Stimulated activated naive CD8-positive, alpha-beta T cell treated with anti-CD3 and anti-CD28 coated beads, Interleukin-15, amount 100 ng/mL, for 72 hours (primary cell): ENCODE data around the gene MAGI2.

Source experiments
- ATAC-seq: fragments of 150-1000 bp; cut with Tn5 transposase; 2 replicates; pipeline ENCODE4 v1.10.0; 2021; ENCODE audit warnings: mild to moderate bottlenecking, moderate library complexity
- DNase-seq, 2 donors: peaks; one replicate each; pipeline ENCODE4 v3.0.0; 2021 to 2022
- H3K27ac Mint-ChIP-seq, 2 donors: one replicate each; pipeline ENCODE4 v1.8.0; 2022; ENCODE audit warnings: mild to moderate bottlenecking in 2 of 2, mixed read lengths in 2 of 2, moderate library complexity in 2 of 2
- H3K27me3 Mint-ChIP-seq: one replicate; pipeline ENCODE4 v1.8.0; 2022; ENCODE audit warnings: mixed read lengths
- H3K4me1 Mint-ChIP-seq: one replicate; pipeline ENCODE4 v1.8.0; 2022; ENCODE audit warnings: mild to moderate bottlenecking, mixed read lengths
- H3K4me3 Mint-ChIP-seq, 2 donors: one replicate each; pipeline ENCODE4 v1.8.0; 2022; ENCODE audit warnings: mild to moderate bottlenecking in 2 of 2, mixed read lengths in 2 of 2, moderate library complexity in 1 of 2
- H3K9me3 Mint-ChIP-seq, 2 donors: one replicate each; pipeline ENCODE4 v1.8.0; 2022; ENCODE audit warnings: mixed read lengths in 2 of 2

MAGI2 gene

GRCh38 chr7:78153285-78153684 lies 1300.2 kb downstream of the MAGI2 start:
- H3K27ac Mint-ChIP-seq, result no peak overlapping the region
- DNase-seq (no peak), ATAC-seq (no peak)
- no peaks in the 10 kb centered on the region for H3K9me3 Mint-ChIP-seq
- H3K27me3 Mint-ChIP-seq, result peaks cover 17% of the 10 kb centered on the region
- H3K4me3 Mint-ChIP-seq, result no peak overlapping the region
- no peaks in the 10 kb centered on the region for H3K4me1 Mint-ChIP-seq

GRCh38 chr7:78151229-78151628 lies 1302.2 kb downstream of the MAGI2 start:
- peaks cover 12% of the 10 kb centered on the region for H3K27me3 Mint-ChIP-seq
- ATAC-seq (no peak), DNase-seq (no peak)
- no peak overlapping the region for H3K27ac Mint-ChIP-seq
- H3K9me3 Mint-ChIP-seq, result no peaks in the 10 kb centered on the region
- H3K4me1 Mint-ChIP-seq, result no peaks in the 10 kb centered on the region
- no peak overlapping the region for H3K4me3 Mint-ChIP-seq

GRCh38 chr7:78149787-78150186 lies 1303.7 kb downstream of the MAGI2 start:
- peak overlapping the region in 1 of 2 donors; percentile 30 for H3K27ac Mint-ChIP-seq
- no peaks in the 10 kb centered on the region for H3K4me1 Mint-ChIP-seq
- DNase-seq (no peak), ATAC-seq (no peak)
- H3K9me3 Mint-ChIP-seq, result no peaks in the 10 kb centered on the region
- peaks cover 14% of the 10 kb centered on the region for H3K27me3 Mint-ChIP-seq
- no peak overlapping the region for H3K4me3 Mint-ChIP-seq

GRCh38 chr7:78148166-78148894 lies 1305.1 kb downstream of the MAGI2 start:
- Mint-ChIP-seq H3K4me3 (no peak overlapping the region), H3K27me3 (peaks cover 12% of the 10 kb centered on the region), H3K27ac (no peak overlapping the region), H3K4me1 (no peaks in the 10 kb centered on the region), H3K9me3 (no peaks in the 10 kb centered on the region)
- DNase-seq (no peak), ATAC-seq (no peak)

- no peak for ATAC-seq
- no peak for DNase-seq
Observed at GRCh38 chr7:78146546-78146945, 1306.9 kb downstream of the MAGI2 start.

GRCh38 chr7:78143661-78144060 lies 1309.8 kb downstream of the MAGI2 start:
- no peak overlapping the region for H3K27ac Mint-ChIP-seq
- no peaks in the 10 kb centered on the region for H3K4me1 Mint-ChIP-seq
- no peaks in the 10 kb centered on the region for H3K9me3 Mint-ChIP-seq
- H3K27me3 Mint-ChIP-seq, result peaks cover 12% of the 10 kb centered on the region
- DNase-seq (no peak), ATAC-seq (no peak)
- H3K4me3 Mint-ChIP-seq, result no peak overlapping the region

More at GRCh38 chr7:78146546-78146945, 1306.9 kb downstream of the MAGI2 start:
- Mint-ChIP-seq H3K4me3 (no peak overlapping the region), H3K9me3 (no peaks in the 10 kb centered on the region), H3K4me1 (no peaks in the 10 kb centered on the region), H3K27ac (no peak overlapping the region), H3K27me3 (peaks cover 12% of the 10 kb centered on the region)

- peaks cover 12% of the 10 kb centered on the region for H3K27me3 Mint-ChIP-seq
- no peak overlapping the region for H3K4me3 Mint-ChIP-seq
- H3K4me1 Mint-ChIP-seq, result no peaks in the 10 kb centered on the region
- ATAC-seq (no peak), DNase-seq (no peak)
- no peaks in the 10 kb centered on the region for H3K9me3 Mint-ChIP-seq
- H3K27ac Mint-ChIP-seq, result no peak overlapping the region
Observed at GRCh38 chr7:78141522-78142281, 1311.8 kb downstream of the MAGI2 start.

GRCh38 chr7:78140109-78140508 lies 1313.4 kb downstream of the MAGI2 start:
- Mint-ChIP-seq H3K9me3 (no peaks in the 10 kb centered on the region), H3K4me3 (no peak overlapping the region)

GRCh38 chr7:78139335-78139734 lies 1314.1 kb downstream of the MAGI2 start:
- H3K4me1 Mint-ChIP-seq, result no peaks in the 10 kb centered on the region
- H3K4me3 Mint-ChIP-seq, result no peak overlapping the region

More at GRCh38 chr7:78140109-78140508, 1313.4 kb downstream of the MAGI2 start:
- ATAC-seq (no peak), DNase-seq (no peak)
- Mint-ChIP-seq H3K4me1 (no peaks in the 10 kb centered on the region), H3K27me3 (peaks cover 8% of the 10 kb centered on the region), H3K27ac (no peak overlapping the region)

GRCh38 chr7:78134774-78135173 lies 1318.7 kb downstream of the MAGI2 start:
- DNase-seq (no peak), ATAC-seq (no peak)
- Mint-ChIP-seq H3K4me1 (no peaks in the 10 kb centered on the region), H3K4me3 (no peak overlapping the region), H3K27ac (no peak overlapping the region), H3K9me3 (no peaks in the 10 kb centered on the region), H3K27me3 (no peaks in the 10 kb centered on the region)

More at GRCh38 chr7:78139335-78139734, 1314.1 kb downstream of the MAGI2 start:
- H3K27ac Mint-ChIP-seq, result no peak overlapping the region
- DNase-seq (no peak), ATAC-seq (no peak)
- no peaks in the 10 kb centered on the region for H3K9me3 Mint-ChIP-seq
- no peaks in the 10 kb centered on the region for H3K27me3 Mint-ChIP-seq

- ATAC-seq (no peak), DNase-seq (no peak)
- H3K27ac Mint-ChIP-seq, result no peak overlapping the region
- no peaks in the 10 kb centered on the region for H3K27me3 Mint-ChIP-seq
- no peaks in the 10 kb centered on the region for H3K9me3 Mint-ChIP-seq
- no peaks in the 10 kb centered on the region for H3K4me1 Mint-ChIP-seq
- no peak overlapping the region for H3K4me3 Mint-ChIP-seq
Observed at GRCh38 chr7:78134256-78134655, 1319.2 kb downstream of the MAGI2 start.

GRCh38 chr7:78130446-78131215 lies 1322.8 kb downstream of the MAGI2 start:
- ATAC-seq, result no peak
- DNase-seq, result no peak
- Mint-ChIP-seq H3K4me1 (no peaks in the 10 kb centered on the region), H3K27ac (no peak overlapping the region), H3K9me3 (no peaks in the 10 kb centered on the region), H3K27me3 (no peaks in the 10 kb centered on the region), H3K4me3 (no peak overlapping the region)

GRCh38 chr7:78129865-78130264 lies 1323.6 kb downstream of the MAGI2 start:
- Mint-ChIP-seq H3K4me3 (no peak overlapping the region), H3K27me3 (no peaks in the 10 kb centered on the region), H3K4me1 (no peaks in the 10 kb centered on the region), H3K9me3 (no peaks in the 10 kb centered on the region), H3K27ac (no peak overlapping the region)
- no peak for ATAC-seq
- DNase-seq, result no peak

- H3K4me3 Mint-ChIP-seq, result no peak overlapping the region
- ATAC-seq, result no peak
- H3K27ac Mint-ChIP-seq, result no peak overlapping the region
- H3K27me3 Mint-ChIP-seq, result no peaks in the 10 kb centered on the region
- no peak for DNase-seq
- no peaks in the 10 kb centered on the region for H3K9me3 Mint-ChIP-seq
- H3K4me1 Mint-ChIP-seq, result no peaks in the 10 kb centered on the region
Observed at GRCh38 chr7:78127009-78127408, 1326.5 kb downstream of the MAGI2 start.

- no peaks in the 10 kb centered on the region for H3K9me3 Mint-ChIP-seq
- H3K4me1 Mint-ChIP-seq, result no peaks in the 10 kb centered on the region
Observed at GRCh38 chr7:78125884-78126283, 1327.6 kb downstream of the MAGI2 start.

GRCh38 chr7:78124216-78124615 lies 1329.3 kb downstream of the MAGI2 start:
- Mint-ChIP-seq H3K27me3 (no peaks in the 10 kb centered on the region), H3K4me1 (no peaks in the 10 kb centered on the region), H3K4me3 (no peak overlapping the region), H3K27ac (no peak overlapping the region), H3K9me3 (no peaks in the 10 kb centered on the region)
- peak; percentile 49 for ATAC-seq
- no peak for DNase-seq

More at GRCh38 chr7:78125884-78126283, 1327.6 kb downstream of the MAGI2 start:
- Mint-ChIP-seq H3K27me3 (no peaks in the 10 kb centered on the region), H3K27ac (no peak overlapping the region), H3K4me3 (no peak overlapping the region)
- no peak for ATAC-seq
- DNase-seq, result no peak
